VCaP (cell line): ENCODE results near the gene SPOCK2.

Source experiments
- H3K27ac ChIP-seq: fragments of 450-650 bp; 2 replicates; pipeline ENCODE4 v1.5.1; 2017
- TF ChIP-seq, protein P1 (sequence below): fragments of 450-650 bp; conservative IDR thresholded peaks from 2 replicates; pipeline ENCODE4 v1.5.1; 2017; ENCODE audit warnings: mild to moderate bottlenecking, moderate library complexity

The SPOCK2 gene

DNA sequence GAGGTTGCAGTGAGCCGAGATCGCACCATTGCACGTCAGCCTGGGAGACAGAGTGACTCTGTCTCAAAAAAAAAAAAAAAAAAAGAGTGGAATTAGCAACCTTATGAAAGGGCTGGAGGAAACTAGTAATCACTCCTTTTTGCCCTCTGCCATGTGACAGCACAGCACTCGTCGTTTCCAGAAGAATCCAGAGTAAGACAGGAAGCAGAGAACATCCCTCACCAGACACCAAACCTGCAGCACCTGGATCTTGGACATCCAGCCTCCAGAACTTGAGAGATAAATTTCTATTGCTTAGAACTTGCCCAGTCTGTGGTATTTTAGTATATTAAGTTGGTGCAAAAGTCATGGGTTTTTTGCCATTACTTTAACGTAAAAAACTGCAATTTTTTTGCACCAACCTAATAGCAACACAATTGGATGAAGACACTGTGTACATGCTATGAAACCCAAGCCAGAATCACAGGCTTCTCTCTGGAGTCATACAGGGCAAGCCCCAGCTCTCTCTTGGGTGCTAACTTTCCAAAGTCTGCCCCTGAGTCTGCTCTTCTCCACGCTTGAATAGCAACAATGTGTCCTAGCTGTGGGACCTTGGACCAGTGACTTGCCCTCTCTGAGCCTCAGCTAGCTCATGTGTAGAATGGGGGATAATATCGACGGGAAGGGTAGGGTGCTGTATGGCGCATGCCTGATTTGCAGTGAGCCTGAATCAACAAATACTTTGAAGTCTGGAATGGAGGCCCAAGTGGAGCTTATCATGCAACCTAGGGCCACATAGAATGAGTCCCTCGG lies 69.1 kb downstream of the SPOCK2 start:
- TF ChIP-seq, protein P1, sequence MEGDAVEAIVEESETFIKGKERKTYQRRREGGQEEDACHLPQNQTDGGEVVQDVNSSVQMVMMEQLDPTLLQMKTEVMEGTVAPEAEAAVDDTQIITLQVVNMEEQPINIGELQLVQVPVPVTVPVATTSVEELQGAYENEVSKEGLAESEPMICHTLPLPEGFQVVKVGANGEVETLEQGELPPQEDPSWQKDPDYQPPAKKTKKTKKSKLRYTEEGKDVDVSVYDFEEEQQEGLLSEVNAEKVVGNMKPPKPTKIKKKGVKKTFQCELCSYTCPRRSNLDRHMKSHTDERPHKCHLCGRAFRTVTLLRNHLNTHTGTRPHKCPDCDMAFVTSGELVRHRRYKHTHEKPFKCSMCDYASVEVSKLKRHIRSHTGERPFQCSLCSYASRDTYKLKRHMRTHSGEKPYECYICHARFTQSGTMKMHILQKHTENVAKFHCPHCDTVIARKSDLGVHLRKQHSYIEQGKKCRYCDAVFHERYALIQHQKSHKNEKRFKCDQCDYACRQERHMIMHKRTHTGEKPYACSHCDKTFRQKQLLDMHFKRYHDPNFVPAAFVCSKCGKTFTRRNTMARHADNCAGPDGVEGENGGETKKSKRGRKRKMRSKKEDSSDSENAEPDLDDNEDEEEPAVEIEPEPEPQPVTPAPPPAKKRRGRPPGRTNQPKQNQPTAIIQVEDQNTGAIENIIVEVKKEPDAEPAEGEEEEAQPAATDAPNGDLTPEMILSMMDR, result no peak
- H3K27ac ChIP-seq, result no peak overlapping the region

GRCh38 chr10:72016608-72017300 lies 71.6 kb downstream of the SPOCK2 start:
- TF ChIP-seq, protein P1, result no peak
- H3K27ac ChIP-seq, result no peak overlapping the region

DNA sequence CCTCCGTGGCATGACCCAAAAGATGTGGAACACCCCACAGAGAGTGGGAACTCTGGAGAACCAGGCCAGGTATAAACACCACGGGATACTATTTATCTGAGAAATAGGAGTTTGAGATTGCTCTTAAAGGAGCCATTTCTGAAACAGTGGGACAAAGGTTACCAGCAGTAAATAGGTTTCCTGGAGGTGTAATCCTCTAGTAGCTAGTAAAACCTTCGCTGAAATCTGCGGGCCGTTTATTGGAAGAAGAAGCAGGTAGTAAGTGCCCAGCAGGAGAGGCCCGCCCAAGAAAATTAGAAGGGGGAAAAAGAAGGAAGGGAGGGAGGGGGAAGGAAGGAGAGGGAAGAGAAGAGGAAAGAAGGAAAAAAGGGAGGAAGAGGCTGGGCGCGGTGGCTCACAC lies 72.5 kb downstream of the SPOCK2 start:
- TF ChIP-seq, protein P1, result no peak
- H3K27ac ChIP-seq, result no peak overlapping the region

DNA sequence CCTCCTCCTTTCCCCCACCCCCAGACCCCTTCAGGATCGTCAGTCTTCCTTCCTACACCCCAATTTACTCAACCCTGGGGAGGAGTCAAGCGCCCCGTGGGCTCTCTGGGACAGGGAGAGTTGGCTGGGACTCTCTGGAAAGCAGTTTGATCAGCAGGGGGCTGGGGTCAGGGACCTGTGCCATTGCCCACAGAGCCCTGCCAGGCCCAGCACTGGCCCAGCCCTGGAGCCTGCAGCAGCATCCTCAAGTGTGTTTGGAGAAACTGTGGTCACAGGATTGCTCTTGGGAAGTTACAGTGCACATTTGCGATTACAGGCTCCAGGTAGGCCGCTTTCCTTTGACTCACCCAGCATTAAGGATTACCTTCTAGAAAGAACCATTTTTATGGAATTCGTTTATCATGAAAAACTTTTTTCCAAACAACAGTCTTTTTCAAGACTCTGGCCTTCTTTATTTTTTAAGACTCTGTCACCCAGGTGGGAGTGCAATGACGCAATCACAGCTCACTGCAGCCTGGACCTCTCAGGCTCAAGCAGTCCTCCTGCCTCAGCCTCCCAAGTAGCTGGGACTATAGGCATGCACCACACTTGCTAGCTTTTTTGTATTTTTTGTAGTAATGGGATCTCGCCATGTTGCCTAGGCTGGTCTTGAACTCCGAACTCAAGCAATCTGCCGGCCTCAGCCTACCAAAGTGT lies 73.4 kb downstream of the SPOCK2 start:
- TF ChIP-seq, protein P1, result no peak
- H3K27ac ChIP-seq, result no peak overlapping the region

GRCh38 chr10:72014197-72014596 lies 74.2 kb downstream of the SPOCK2 start:
- TF ChIP-seq, protein P1, result no peak
- no peak overlapping the region for H3K27ac ChIP-seq

DNA sequence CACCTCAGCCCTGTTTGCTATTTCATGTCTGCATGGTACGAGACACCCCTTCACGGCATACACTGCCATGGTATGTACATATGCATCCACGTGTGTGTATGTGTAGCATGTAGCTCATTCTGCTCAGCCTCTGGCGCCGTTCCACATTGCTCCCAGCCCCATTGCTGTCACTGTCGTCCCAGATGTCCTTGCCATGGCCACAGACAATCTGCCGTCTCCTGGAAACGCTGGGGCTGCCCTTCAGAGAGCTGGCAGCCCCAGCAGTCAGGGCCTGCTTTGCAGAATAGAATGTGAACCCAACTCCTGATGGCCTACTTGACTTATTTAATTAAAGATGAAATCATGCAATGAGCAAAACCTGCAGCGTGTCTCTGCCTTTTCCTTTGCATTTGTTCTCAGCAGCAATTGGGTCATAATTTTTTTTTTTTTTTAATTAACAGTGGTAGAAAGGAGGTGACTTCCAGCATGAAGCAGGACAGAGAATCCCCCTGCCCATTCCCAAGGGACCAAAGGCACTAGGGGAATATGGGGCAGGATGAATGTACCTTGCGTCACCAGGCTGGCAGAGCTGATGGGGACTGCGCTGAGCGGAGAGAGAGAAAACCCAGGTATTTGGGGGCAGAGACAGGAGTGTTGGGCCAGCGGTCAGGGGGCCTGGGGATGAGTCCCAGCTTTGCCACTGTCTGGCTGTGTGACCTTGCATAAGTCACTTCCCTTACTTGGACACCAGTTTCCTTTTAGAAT lies 75.0 kb downstream of the SPOCK2 start:
- TF ChIP-seq, protein P1, result no peak
- no peak overlapping the region for H3K27ac ChIP-seq
